Astrocyte (in vitro differentiated cells and primary cell): ENCODE results near the gene ATG16L1.

Experiments used
- EZH2 ChIP-seq: IDR thresholded peaks from 2 replicates; pipeline ENCODE4 v1.6.1; 2012; ENCODE audit warnings: mild to moderate bottlenecking, low read length, inconsistent platforms; ENCODE audit not compliant: insufficient read depth
- TF ChIP-seq, protein P1 (sequence below): IDR thresholded peaks from 2 replicates; pipeline ENCODE4 v1.5.1; 2011; ENCODE audit warnings: low read depth, mild to moderate bottlenecking, inconsistent platforms, low read length, moderate library complexity; ENCODE audit not compliant: insufficient read depth

- TF ChIP-seq, protein P1, sequence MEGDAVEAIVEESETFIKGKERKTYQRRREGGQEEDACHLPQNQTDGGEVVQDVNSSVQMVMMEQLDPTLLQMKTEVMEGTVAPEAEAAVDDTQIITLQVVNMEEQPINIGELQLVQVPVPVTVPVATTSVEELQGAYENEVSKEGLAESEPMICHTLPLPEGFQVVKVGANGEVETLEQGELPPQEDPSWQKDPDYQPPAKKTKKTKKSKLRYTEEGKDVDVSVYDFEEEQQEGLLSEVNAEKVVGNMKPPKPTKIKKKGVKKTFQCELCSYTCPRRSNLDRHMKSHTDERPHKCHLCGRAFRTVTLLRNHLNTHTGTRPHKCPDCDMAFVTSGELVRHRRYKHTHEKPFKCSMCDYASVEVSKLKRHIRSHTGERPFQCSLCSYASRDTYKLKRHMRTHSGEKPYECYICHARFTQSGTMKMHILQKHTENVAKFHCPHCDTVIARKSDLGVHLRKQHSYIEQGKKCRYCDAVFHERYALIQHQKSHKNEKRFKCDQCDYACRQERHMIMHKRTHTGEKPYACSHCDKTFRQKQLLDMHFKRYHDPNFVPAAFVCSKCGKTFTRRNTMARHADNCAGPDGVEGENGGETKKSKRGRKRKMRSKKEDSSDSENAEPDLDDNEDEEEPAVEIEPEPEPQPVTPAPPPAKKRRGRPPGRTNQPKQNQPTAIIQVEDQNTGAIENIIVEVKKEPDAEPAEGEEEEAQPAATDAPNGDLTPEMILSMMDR: no peak
- no peak for TF ChIP-seq EZH2
Measured at GRCh38 chr2:233247744-233248143, 3.7 kb upstream of the ATG16L1 start.
